ENCODE results near the gene STX16. TPM values are rescaled to one million over a fixed set of nuclear protein-coding genes. Genes with fewer than 3 reads are reported as not detected.
"Not testable (repeated sequence)": the region's sequence is repeated elsewhere in the genome, so short reads cannot be mapped to it uniquely, and the experiment has no call there.

The STX16 gene
- total RNA-seq, 1 experiment from 2014 or later: 93.3 TPM

DNA sequence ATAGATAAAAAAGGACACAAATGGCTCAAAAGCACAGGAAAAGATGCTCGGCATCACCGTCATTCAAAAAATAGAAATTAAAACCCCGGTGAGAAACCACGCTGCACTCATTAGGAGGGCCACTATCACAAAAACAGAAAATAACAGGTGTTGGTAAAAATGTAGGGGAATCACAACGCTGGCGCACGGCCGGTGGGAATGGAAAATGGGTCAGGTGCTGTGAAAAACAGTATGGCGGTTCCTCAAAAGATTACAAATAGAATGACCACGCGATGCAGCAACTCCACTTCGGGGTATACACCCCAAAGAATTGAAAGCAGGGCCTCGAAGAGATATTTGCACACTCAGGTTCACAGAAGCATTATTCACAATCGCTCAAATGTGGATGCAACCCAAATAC is 69.8 kb downstream of the STX16 start:
- CTCF ChIA-PET: no interaction called here
- Mint-ChIP-seq H3K27me3 (ENCODE audit: insufficient read depth, unreplicated experiment) (peaks cover 53% of the 10 kb centered on the region), H3K36me3 (ENCODE audit: insufficient read depth, unreplicated experiment) (no peaks in the 10 kb centered on the region), H3K4me1 (ENCODE audit: insufficient read depth, unreplicated experiment) (no peaks in the 10 kb centered on the region), H3K27ac (ENCODE audit: low read depth, unreplicated experiment) (no peak overlapping the region), H3K4me3 (ENCODE audit: unreplicated experiment) (no peak overlapping the region), H3K9me3 (ENCODE audit: unreplicated experiment) (no peaks in the 10 kb centered on the region)
- POLR2A ChIA-PET: no interaction called here
- intact Hi-C loops (cut with micrococcal nuclease): no loop called here
- TF ChIP-seq, protein P1, sequence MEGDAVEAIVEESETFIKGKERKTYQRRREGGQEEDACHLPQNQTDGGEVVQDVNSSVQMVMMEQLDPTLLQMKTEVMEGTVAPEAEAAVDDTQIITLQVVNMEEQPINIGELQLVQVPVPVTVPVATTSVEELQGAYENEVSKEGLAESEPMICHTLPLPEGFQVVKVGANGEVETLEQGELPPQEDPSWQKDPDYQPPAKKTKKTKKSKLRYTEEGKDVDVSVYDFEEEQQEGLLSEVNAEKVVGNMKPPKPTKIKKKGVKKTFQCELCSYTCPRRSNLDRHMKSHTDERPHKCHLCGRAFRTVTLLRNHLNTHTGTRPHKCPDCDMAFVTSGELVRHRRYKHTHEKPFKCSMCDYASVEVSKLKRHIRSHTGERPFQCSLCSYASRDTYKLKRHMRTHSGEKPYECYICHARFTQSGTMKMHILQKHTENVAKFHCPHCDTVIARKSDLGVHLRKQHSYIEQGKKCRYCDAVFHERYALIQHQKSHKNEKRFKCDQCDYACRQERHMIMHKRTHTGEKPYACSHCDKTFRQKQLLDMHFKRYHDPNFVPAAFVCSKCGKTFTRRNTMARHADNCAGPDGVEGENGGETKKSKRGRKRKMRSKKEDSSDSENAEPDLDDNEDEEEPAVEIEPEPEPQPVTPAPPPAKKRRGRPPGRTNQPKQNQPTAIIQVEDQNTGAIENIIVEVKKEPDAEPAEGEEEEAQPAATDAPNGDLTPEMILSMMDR (IDR thresholded peaks at IDR 0.05; ENCODE audit: unreplicated experiment): no peak
- BruUV-seq (replicated peaks): no TSS peak
- DNase-seq (ENCODE audit: unreplicated experiment): no peak

DNA sequence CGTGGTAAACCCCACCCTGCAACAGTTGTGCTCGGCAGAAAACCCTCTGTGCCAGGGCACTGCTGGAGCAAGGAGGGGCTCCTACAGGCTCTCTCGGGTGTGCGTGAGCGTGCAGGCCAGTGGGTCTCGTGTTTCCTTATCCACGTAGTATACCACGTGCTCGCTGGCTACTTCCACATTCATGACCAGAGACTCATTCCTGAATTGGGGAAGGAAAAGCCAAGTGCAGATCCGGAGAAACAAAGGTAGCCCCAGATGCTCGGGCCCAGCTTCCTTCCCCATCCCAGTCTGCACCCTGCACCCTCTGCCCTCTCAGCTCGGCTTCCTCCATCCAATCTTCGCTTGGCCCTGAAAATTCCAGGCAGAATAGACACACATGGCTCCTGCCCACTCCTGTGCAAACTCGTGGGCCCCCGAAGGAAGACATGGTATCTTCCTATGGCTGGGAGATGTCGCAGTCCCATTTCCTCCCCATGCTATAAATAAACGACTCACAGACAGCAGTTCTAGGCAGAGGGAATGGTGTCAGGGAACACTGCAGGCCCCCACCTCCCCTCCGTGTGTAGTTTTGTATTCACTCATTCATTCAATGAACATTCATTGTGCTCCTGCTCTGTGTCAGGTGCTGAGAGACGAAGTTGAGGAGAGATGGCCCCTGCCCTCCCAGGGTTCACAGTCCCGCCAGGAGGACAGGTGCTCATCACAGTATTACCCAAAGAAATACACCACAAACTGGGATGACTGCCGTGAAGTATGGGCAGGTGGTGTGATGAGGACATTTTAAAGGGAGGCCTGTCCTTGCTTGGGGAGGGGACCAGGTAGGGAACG is 71.1 kb downstream of the STX16 start:
- intact Hi-C loops (cut with micrococcal nuclease): no loop called here
- no peaks in the 10 kb centered on the region for H3K9me3 Mint-ChIP-seq (ENCODE audit: unreplicated experiment)
- H3K4me3 Mint-ChIP-seq (ENCODE audit: unreplicated experiment): no peak overlapping the region
- no peaks in the 10 kb centered on the region for H3K4me1 Mint-ChIP-seq (ENCODE audit: insufficient read depth, unreplicated experiment)
- H3K36me3 Mint-ChIP-seq (ENCODE audit: insufficient read depth, unreplicated experiment): no peaks in the 10 kb centered on the region
- no TSS peak for BruUV-seq (replicated peaks)
- H3K27me3 Mint-ChIP-seq (ENCODE audit: insufficient read depth, unreplicated experiment): peaks cover 66% of the 10 kb centered on the region
- CTCF ChIA-PET: no interaction called here
- TF ChIP-seq, protein P1 (IDR thresholded peaks at IDR 0.05; ENCODE audit: unreplicated experiment): no peak
- POLR2A ChIA-PET: no interaction called here
- DNase-seq (ENCODE audit: unreplicated experiment): no peak
- no peak overlapping the region for H3K27ac Mint-ChIP-seq (ENCODE audit: low read depth, unreplicated experiment)

DNA sequence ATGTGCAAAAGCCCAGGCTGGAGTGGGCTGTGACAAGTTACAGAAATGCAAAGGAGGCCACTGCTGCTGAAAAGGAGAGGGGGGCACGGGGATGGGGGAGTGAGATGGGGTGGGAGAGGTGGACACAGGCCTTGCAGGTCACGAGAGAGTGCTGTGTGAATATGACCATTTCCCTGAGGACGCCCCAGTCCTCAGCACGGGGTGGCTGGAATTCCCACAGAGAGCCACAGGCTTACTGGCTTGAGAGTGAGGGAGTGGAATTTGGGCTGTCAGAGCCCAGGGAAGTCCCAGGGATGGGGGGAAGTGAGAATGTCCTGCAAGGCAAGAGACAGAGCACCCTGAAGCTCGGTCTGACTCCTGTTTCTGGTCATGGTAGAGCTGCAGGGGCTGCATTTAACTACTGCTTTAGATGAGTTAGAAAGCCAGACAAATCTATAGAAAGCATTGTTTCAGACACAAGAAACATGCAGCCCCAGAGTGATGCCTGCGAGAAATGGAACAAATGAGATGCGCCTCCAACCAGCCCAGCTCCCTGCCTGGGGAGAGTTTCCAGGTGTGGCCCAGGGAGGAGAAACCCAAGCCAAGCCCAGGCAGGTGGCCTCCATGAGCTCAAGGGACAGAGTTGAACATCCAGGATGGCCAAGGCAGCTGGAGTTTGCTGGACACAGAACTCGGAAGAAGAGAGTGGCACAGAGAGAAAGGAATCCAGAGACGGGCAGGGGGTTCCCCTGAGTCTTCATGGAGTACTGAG is 72.0 kb downstream of the STX16 start:
- Mint-ChIP-seq H3K27me3 (ENCODE audit: insufficient read depth, unreplicated experiment) (peaks cover 75% of the 10 kb centered on the region), H3K9me3 (ENCODE audit: unreplicated experiment) (no peaks in the 10 kb centered on the region), H3K36me3 (ENCODE audit: insufficient read depth, unreplicated experiment) (no peaks in the 10 kb centered on the region), H3K4me3 (ENCODE audit: unreplicated experiment) (no peak overlapping the region), H3K4me1 (ENCODE audit: insufficient read depth, unreplicated experiment) (no peaks in the 10 kb centered on the region), H3K27ac (ENCODE audit: low read depth, unreplicated experiment) (no peak overlapping the region)
- TF ChIP-seq, protein P1 (IDR thresholded peaks at IDR 0.05; ENCODE audit: unreplicated experiment): no peak
- no TSS peak for BruUV-seq (replicated peaks)
- intact Hi-C loops (cut with micrococcal nuclease): no loop called here
- CTCF ChIA-PET: no interaction called here
- POLR2A ChIA-PET: interaction anchor here (0.6 kb wide), 1 partner anchor 16 kb away, joined by 3 read pairs; no protein-coding TSS in a partner anchor
- no peak for DNase-seq (ENCODE audit: unreplicated experiment)

DNA sequence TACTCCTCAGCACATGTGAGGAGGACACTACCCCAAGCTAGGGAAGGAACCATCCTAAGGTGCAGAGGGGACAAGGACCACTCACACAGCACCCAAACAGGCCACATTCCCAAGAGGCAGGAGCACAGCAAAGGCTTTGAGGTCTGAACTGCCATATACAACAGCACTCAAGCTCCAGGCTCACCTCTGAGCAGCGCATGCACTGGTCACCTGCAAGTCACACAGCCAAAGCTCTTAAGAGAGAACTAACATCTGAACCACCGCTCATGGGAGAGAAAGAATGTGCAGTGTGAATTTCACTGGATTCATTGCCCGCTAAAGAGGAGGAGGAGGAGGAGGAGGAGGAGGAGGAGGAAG is 72.5 kb downstream of the STX16 start:
- Mint-ChIP-seq H3K36me3 (ENCODE audit: insufficient read depth, unreplicated experiment) (no peaks in the 10 kb centered on the region), H3K27ac (ENCODE audit: low read depth, unreplicated experiment) (no peak overlapping the region), H3K9me3 (ENCODE audit: unreplicated experiment) (no peaks in the 10 kb centered on the region), H3K4me1 (ENCODE audit: insufficient read depth, unreplicated experiment) (no peaks in the 10 kb centered on the region), H3K27me3 (ENCODE audit: insufficient read depth, unreplicated experiment) (peaks cover 80% of the 10 kb centered on the region), H3K4me3 (ENCODE audit: unreplicated experiment) (no peak overlapping the region)
- CTCF ChIA-PET: interaction anchor here (0.6 kb wide), 1 partner anchor 1501 kb away, joined by 9 read pairs; no protein-coding TSS in a partner anchor
- DNase-seq (ENCODE audit: unreplicated experiment): no peak
- no TSS peak for BruUV-seq (replicated peaks)
- intact Hi-C loops (cut with micrococcal nuclease): no loop called here
- POLR2A ChIA-PET: interaction anchor here (0.6 kb wide), 1 partner anchor 15 kb away, joined by 3 read pairs; no protein-coding TSS in a partner anchor
- TF ChIP-seq, protein P1 (IDR thresholded peaks at IDR 0.05; ENCODE audit: unreplicated experiment): no peak

DNA sequence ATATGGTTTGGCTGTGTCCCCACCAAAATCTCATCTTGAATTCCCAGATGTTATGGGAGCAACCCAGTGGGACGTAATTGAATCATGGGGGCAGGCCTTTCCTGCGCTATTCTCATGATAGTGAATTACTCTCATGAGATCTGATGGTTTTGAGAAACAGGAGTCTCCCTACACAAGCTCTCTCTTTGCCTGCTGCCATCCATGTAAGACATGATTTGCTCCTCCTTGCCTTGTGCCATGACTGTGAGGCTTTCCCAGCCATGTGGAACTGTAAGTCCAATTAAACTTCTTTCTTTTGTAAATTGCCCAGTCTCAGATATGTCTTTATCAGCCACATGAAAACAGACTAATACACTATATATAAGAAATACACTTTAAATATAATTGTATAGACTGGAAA is 75.1 kb downstream of the STX16 start:
- H3K9me3 Mint-ChIP-seq (ENCODE audit: unreplicated experiment); DNase-seq (ENCODE audit: unreplicated experiment); BruUV-seq (replicated peaks); intact Hi-C loops (cut with micrococcal nuclease); H3K4me1 Mint-ChIP-seq (ENCODE audit: insufficient read depth, unreplicated experiment); POLR2A ChIA-PET; H3K36me3 Mint-ChIP-seq (ENCODE audit: insufficient read depth, unreplicated experiment); H3K27ac Mint-ChIP-seq (ENCODE audit: low read depth, unreplicated experiment); H3K4me3 Mint-ChIP-seq (ENCODE audit: unreplicated experiment): not testable (repeated sequence)
- peaks cover 93% of the 10 kb centered on the region for H3K27me3 Mint-ChIP-seq (ENCODE audit: insufficient read depth, unreplicated experiment)
- CTCF ChIA-PET: interaction anchor here (0.6 kb wide), 1 partner anchor 1103 kb away, joined by 3 read pairs; no protein-coding TSS in a partner anchor

Measured in MCF 10A (cell line).